ENCODE measurements around the gene HOXD3. TPM values are rescaled to one million over a fixed set of nuclear protein-coding genes. Genes with fewer than 3 reads are reported as not detected.

Gene HOXD3
- total and polyA plus RNA-seq, 2 donors (not counting 1 experiment from before 2014, with no cell fraction given), result not detected

- H3K79me2 ChIP-seq (ENCODE audit: control insufficient read depth, insufficient read depth, low read length), result no peaks in the 10 kb centered on the region
- no peaks in the 10 kb centered on the region for H3K36me3 ChIP-seq (ENCODE audit: control insufficient read depth, insufficient read depth, low read length)
- no peaks in the 10 kb centered on the region for H3K4me1 ChIP-seq (ENCODE audit: control insufficient read depth, extremely low read depth, insufficient read depth, low read length)
- H2AFZ ChIP-seq (ENCODE audit: low read length), result no peak overlapping the region
- no peak overlapping the region for H3K4me2 ChIP-seq (ENCODE audit: extremely low read depth, insufficient read depth, low read length)
- DNase-seq (ENCODE audit: low read depth in 2 of 2), result peak in 1 of 2 donors; percentile 52
- H4K20me1 ChIP-seq (ENCODE audit: control insufficient read depth, extremely low read depth, insufficient read depth, low read length), result no peaks in the 10 kb centered on the region
- no peak overlapping the region for H3K27ac ChIP-seq (ENCODE audit: insufficient read depth, low read length)
- H3K27me3 ChIP-seq (ENCODE audit: control insufficient read depth, insufficient read depth, low read length), result peaks cover 46% of the 10 kb centered on the region
- H3K4me3 ChIP-seq (replicated peaks in 1 of 4; ENCODE audit: control extremely low read depth in 1 of 4, insufficient read depth in 1 of 4, low read depth in 3 of 4, low read length in 4 of 4), result no peak overlapping the region
- H3K9ac ChIP-seq (ENCODE audit: insufficient read depth, low read length), result no peak overlapping the region
- peak; percentile 74 for TF ChIP-seq EZH2 (IDR thresholded peaks at IDR 0.05; ENCODE audit: low read length, missing control alignments)
- no peak for TF ChIP-seq CTCF (conservative IDR thresholded peaks at IDR 0.05 in 1 of 2, IDR thresholded peaks at IDR 0.05 in 1 of 2; ENCODE audit: low read depth in 1 of 2, low read length in 2 of 2)
- H3K9me3 ChIP-seq (ENCODE audit: control insufficient read depth, insufficient read depth, low read depth, low read length), result no peaks in the 10 kb centered on the region
Measured at GRCh38 chr2:176172007-176172894, 15.1 kb downstream of the HOXD3 start.

- no peak for DNase-seq (ENCODE audit: low read depth in 2 of 2)
- H3K79me2 ChIP-seq (ENCODE audit: control insufficient read depth, insufficient read depth, low read length), result no peaks in the 10 kb centered on the region
- TF ChIP-seq CTCF (conservative IDR thresholded peaks at IDR 0.05 in 1 of 2, IDR thresholded peaks at IDR 0.05 in 1 of 2; ENCODE audit: low read depth in 1 of 2, low read length in 2 of 2) (no peak), EZH2 (IDR thresholded peaks at IDR 0.05; ENCODE audit: low read length, missing control alignments) (no peak)
- H3K27me3 ChIP-seq (ENCODE audit: control insufficient read depth, insufficient read depth, low read length), result peaks cover 48% of the 10 kb centered on the region
- no peak overlapping the region for H3K9ac ChIP-seq (ENCODE audit: insufficient read depth, low read length)
- no peak overlapping the region for H3K4me3 ChIP-seq (replicated peaks in 1 of 4; ENCODE audit: control extremely low read depth in 1 of 4, insufficient read depth in 1 of 4, low read depth in 3 of 4, low read length in 4 of 4)
- no peaks in the 10 kb centered on the region for H3K4me1 ChIP-seq (ENCODE audit: control insufficient read depth, extremely low read depth, insufficient read depth, low read length)
- no peak overlapping the region for H3K27ac ChIP-seq (ENCODE audit: insufficient read depth, low read length)
- no peaks in the 10 kb centered on the region for H3K36me3 ChIP-seq (ENCODE audit: control insufficient read depth, insufficient read depth, low read length)
- no peaks in the 10 kb centered on the region for H3K9me3 ChIP-seq (ENCODE audit: control insufficient read depth, insufficient read depth, low read depth, low read length)
- H3K4me2 ChIP-seq (ENCODE audit: extremely low read depth, insufficient read depth, low read length), result no peak overlapping the region
- H2AFZ ChIP-seq (ENCODE audit: low read length), result no peak overlapping the region
- H4K20me1 ChIP-seq (ENCODE audit: control insufficient read depth, extremely low read depth, insufficient read depth, low read length), result no peaks in the 10 kb centered on the region
Measured at GRCh38 chr2:176172895-176173566, 15.9 kb downstream of the HOXD3 start.

GRCh38 chr2:176173567-176174381 lies 16.7 kb downstream of the HOXD3 start:
- Histone ChIP-seq H3K36me3 (ENCODE audit: control insufficient read depth, insufficient read depth, low read length) (no peaks in the 10 kb centered on the region), H4K20me1 (ENCODE audit: control insufficient read depth, extremely low read depth, insufficient read depth, low read length) (no peaks in the 10 kb centered on the region), H3K4me1 (ENCODE audit: control insufficient read depth, extremely low read depth, insufficient read depth, low read length) (no peaks in the 10 kb centered on the region), H3K9me3 (ENCODE audit: control insufficient read depth, insufficient read depth, low read depth, low read length) (no peaks in the 10 kb centered on the region), H2AFZ (ENCODE audit: low read length) (no peak overlapping the region), H3K27me3 (ENCODE audit: control insufficient read depth, insufficient read depth, low read length) (peaks cover 55% of the 10 kb centered on the region), H3K4me3 (replicated peaks in 1 of 4; ENCODE audit: control extremely low read depth in 1 of 4, insufficient read depth in 1 of 4, low read depth in 3 of 4, low read length in 4 of 4) (no peak overlapping the region), H3K27ac (ENCODE audit: insufficient read depth, low read length) (no peak overlapping the region), H3K4me2 (ENCODE audit: extremely low read depth, insufficient read depth, low read length) (no peak overlapping the region), H3K79me2 (ENCODE audit: control insufficient read depth, insufficient read depth, low read length) (no peaks in the 10 kb centered on the region), H3K9ac (ENCODE audit: insufficient read depth, low read length) (no peak overlapping the region)
- TF ChIP-seq CTCF (conservative IDR thresholded peaks at IDR 0.05 in 1 of 2, IDR thresholded peaks at IDR 0.05 in 1 of 2; ENCODE audit: low read depth in 1 of 2, low read length in 2 of 2) (no peak), EZH2 (IDR thresholded peaks at IDR 0.05; ENCODE audit: low read length, missing control alignments) (peak; percentile 48)
- peak in 1 of 2 donors; percentile 72 for DNase-seq (ENCODE audit: low read depth in 2 of 2)

Measured in fibroblast of lung (primary cell).